NCI-H446 (cell line): ENCODE data around the gene ATP8B3.

ENCODE experiments used
- DNase-seq, 2 experiments: peaks; one replicate each; lab custom pipeline; 2025; lab: John Stamatoyannopoulos, UW

The ATP8B3 gene

GRCh38 chr19:1757468-1758230 lies 54.4 kb downstream of the ATP8B3 start:
- DNase-seq, result no peak

GRCh38 chr19:1756705-1757465 lies 55.2 kb downstream of the ATP8B3 start:
- DNase-seq, result no peak

- DNase-seq, result no peak
These were observed 55.8 kb downstream of the ATP8B3 start for GRCh38 chr19:1756264-1756663.

- no peak for DNase-seq
These were observed 56.5 kb downstream of the ATP8B3 start for GRCh38 chr19:1755467-1756171.

GRCh38 chr19:1754636-1755466 lies 57.2 kb downstream of the ATP8B3 start:
- DNase-seq, result no peak

GRCh38 chr19:1754018-1754635 lies 57.9 kb downstream of the ATP8B3 start:
- DNase-seq, result no peak

- no peak for DNase-seq
These were observed 59.0 kb downstream of the ATP8B3 start, which contains the start of gene ONECUT3 for GRCh38 chr19:1752757-1753728. Gene ONECUT3, plus strand, starts transcription at chr19:1753506. Its CDS starts 157 bp downstream, at chr19:1753663.

- DNase-seq, result no peak
These were observed 59.9 kb downstream of the ATP8B3 start for GRCh38 chr19:1752009-1752756.

- no peak for DNase-seq
These were observed 60.6 kb downstream of the ATP8B3 start for GRCh38 chr19:1751367-1752008.

GRCh38 chr19:1750343-1751021 lies 61.6 kb downstream of the ATP8B3 start:
- DNase-seq, result no peak

GRCh38 chr19:1749373-1750342 lies 62.4 kb downstream of the ATP8B3 start:
- DNase-seq, result no peak

GRCh38 chr19:1748873-1749341 lies 63.2 kb downstream of the ATP8B3 start:
- DNase-seq, result no peak

GRCh38 chr19:1748115-1748872 lies 63.8 kb downstream of the ATP8B3 start:
- no peak for DNase-seq

GRCh38 chr19:1747285-1748114 lies 64.6 kb downstream of the ATP8B3 start:
- DNase-seq, result no peak
